Osteocyte (in vitro differentiated cells): ENCODE results near the gene PRAC2. TPM values are rescaled to one million over a fixed set of nuclear protein-coding genes. Genes with fewer than 3 reads are reported as not detected.

Experiments used
- DNase-seq: peaks from one replicate; pipeline ENCODE4 v3.0.0; 2021; ENCODE audit warnings: mixed read lengths; ENCODE audit not compliant: unreplicated experiment; ENCODE audit errors: extremely low spot score
- H3K27ac Mint-ChIP-seq: one replicate; pipeline ENCODE4 v1.8.0; 2021; ENCODE audit warnings: mild to moderate bottlenecking, mixed read lengths; ENCODE audit not compliant: unreplicated experiment
- H3K27me3 Mint-ChIP-seq: one replicate; pipeline ENCODE4 v1.8.0; 2021; ENCODE audit warnings: mixed read lengths; ENCODE audit not compliant: unreplicated experiment
- H3K36me3 Mint-ChIP-seq: one replicate; pipeline ENCODE4 v1.8.0; 2021; ENCODE audit warnings: mixed read lengths; ENCODE audit not compliant: unreplicated experiment
- H3K4me1 Mint-ChIP-seq: one replicate; pipeline ENCODE4 v1.8.0; 2021; ENCODE audit warnings: mixed read lengths; ENCODE audit not compliant: unreplicated experiment
- H3K4me3 Mint-ChIP-seq: one replicate; pipeline ENCODE4 v1.8.0; 2021; ENCODE audit warnings: mild to moderate bottlenecking, moderate library complexity, mixed read lengths; ENCODE audit not compliant: unreplicated experiment
- H3K9me3 Mint-ChIP-seq: one replicate; pipeline ENCODE4 v1.8.0; 2021; ENCODE audit warnings: mixed read lengths; ENCODE audit not compliant: unreplicated experiment
- total RNA-seq: library from RNA; stranded (reverse); gene quantifications from 2 replicates; pipeline ENCODE4 v1.2.1, GENCODE V29; 2021
- TF ChIP-seq, protein P1 (sequence below): fragments of 200-600 bp; sonication (generic); IDR thresholded peaks from 2 replicates; pipeline ENCODE4 v1.5.0; 2021; ENCODE audit warnings: antibody characterized with exemption, mild to moderate bottlenecking, moderate library complexity

PRAC2 gene
- total RNA-seq, 1 donor from 2014 or later: not detected

DNA sequence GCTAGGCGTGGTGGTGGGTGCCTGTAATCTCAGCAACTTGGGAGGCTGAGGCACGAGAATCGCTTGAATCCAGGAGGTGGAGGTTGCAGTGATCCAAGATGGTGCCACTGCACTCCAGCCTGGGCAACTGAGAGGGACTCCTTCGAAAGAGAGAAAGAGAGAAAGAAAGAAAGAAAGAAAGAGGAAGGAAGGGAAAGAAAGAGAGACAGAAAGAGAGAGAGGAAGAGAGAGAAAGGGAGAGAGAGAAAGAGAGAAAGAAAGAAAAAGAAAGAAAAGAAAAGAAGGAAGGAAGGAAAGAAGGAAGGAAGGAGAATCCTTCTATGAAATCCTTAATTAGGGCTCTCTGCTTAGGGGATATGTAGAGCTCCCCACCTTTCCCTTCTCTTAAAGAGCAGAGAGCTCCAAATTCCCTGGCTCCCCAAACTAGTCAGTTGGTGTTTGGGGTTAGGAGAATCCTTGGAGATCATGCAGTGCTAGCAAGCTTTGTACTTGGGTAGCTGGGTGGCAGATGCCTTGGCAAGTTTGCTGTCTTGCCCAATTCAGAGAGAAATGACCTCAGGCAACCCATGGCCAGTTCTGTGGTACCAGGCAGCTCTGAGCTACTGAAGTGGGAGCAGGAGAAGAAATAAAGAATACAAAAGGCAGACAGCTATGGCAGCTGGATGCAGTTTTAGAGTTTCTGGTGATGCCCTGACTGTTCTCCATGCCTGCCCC, 14.5 kb downstream of the PRAC2 start:
- DNase-seq: no peak
- Mint-ChIP-seq H3K27ac (no peak overlapping the region), H3K9me3 (no peaks in the 10 kb centered on the region), H3K36me3 (peaks cover 3% of the 10 kb centered on the region), H3K27me3 (peaks cover 93% of the 10 kb centered on the region), H3K4me1 (peaks cover 11% of the 10 kb centered on the region), H3K4me3 (no peak overlapping the region)
- TF ChIP-seq, protein P1, sequence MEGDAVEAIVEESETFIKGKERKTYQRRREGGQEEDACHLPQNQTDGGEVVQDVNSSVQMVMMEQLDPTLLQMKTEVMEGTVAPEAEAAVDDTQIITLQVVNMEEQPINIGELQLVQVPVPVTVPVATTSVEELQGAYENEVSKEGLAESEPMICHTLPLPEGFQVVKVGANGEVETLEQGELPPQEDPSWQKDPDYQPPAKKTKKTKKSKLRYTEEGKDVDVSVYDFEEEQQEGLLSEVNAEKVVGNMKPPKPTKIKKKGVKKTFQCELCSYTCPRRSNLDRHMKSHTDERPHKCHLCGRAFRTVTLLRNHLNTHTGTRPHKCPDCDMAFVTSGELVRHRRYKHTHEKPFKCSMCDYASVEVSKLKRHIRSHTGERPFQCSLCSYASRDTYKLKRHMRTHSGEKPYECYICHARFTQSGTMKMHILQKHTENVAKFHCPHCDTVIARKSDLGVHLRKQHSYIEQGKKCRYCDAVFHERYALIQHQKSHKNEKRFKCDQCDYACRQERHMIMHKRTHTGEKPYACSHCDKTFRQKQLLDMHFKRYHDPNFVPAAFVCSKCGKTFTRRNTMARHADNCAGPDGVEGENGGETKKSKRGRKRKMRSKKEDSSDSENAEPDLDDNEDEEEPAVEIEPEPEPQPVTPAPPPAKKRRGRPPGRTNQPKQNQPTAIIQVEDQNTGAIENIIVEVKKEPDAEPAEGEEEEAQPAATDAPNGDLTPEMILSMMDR: no peak

DNA sequence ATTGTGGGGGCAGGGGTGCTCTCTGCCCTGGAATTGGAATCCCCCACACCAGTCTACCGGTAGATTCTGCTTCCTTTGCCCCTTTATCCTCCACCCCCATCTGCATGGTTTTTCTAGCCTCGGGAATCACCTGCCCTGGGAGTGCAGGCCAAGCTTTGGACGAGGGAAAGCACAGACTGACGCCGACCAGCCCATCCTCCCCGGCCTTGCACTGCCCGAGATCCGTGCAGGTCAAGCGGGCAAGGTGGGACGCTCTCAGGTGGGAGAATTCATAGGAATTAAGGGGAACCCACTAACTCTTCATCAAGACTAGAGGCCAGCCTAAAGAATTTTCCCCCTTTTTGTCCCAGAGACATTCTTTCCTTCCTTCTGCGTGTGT, 15.4 kb downstream of the PRAC2 start:
- Mint-ChIP-seq H3K4me1 (peaks cover 8% of the 10 kb centered on the region), H3K36me3 (peaks cover 2% of the 10 kb centered on the region), H3K27me3 (peaks cover 94% of the 10 kb centered on the region), H3K4me3 (no peak overlapping the region), H3K27ac (no peak overlapping the region), H3K9me3 (no peaks in the 10 kb centered on the region)
- DNase-seq: no peak
- TF ChIP-seq, protein P1: no peak

DNA sequence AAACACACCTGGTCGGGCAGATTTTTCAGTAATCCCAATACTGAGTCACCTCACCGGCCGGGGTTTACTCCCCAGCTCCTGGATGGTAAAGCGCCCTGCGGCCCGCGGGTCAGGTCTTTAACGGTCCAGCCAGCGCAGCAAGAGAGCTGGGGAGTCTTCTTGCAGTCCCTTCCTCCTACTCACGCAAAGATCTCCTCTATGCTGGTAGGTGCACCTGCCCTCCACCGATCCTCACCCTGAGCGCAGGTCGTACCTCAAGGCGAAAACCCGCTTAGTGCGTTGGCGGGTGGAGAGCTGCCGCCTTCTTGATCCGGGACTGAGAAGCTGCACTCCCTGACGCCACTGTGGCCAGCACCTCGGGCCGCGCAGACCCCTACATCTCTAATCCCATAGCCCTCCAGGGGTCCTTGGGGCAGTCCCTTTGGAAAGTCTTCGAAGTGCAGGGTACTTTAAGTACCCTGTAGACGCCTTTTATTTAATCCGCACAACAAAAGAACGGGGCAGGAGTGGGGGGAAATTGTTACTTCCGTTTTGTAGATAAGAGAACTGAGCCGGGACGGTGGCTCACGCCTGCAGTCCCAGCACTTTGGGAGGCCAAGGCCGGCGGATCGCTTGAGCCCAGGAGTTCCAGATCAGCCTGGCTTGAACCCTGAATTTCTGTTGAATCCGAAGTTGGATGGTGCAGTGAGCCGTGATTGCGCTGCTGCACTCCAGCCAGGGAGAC, 16.0 kb downstream of the PRAC2 start:
- Mint-ChIP-seq H3K27ac (no peak overlapping the region), H3K36me3 (no peaks in the 10 kb centered on the region), H3K9me3 (no peaks in the 10 kb centered on the region), H3K27me3 (peaks cover 94% of the 10 kb centered on the region), H3K4me3 (no peak overlapping the region), H3K4me1 (peaks cover 4% of the 10 kb centered on the region)
- TF ChIP-seq, protein P1: no peak
- DNase-seq: no peak

DNA sequence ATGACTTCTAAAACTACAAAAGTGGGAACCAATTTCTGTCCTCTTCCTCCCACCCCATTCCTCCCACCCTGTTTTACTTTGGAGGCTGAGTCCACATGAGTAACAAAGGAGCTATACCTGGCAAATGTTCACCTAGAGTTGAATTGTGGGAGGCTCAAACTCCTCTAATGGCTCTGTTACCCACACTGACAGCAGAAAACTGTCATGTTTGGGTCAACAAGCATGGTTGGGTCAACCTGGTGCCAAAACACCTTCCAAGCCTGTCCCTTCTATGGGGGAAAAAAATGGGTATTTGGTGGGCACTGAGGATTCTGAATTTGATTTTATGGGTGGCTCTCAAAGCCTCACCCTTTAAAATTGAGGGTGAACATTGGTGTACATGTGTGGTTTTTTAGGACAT, 17.6 kb downstream of the PRAC2 start:
- Mint-ChIP-seq H3K4me3 (no peak overlapping the region), H3K9me3 (no peaks in the 10 kb centered on the region), H3K27me3 (peaks cover 90% of the 10 kb centered on the region), H3K4me1 (peaks cover 4% of the 10 kb centered on the region), H3K27ac (no peak overlapping the region), H3K36me3 (no peaks in the 10 kb centered on the region)
- TF ChIP-seq, protein P1: no peak
- DNase-seq: no peak
